Mesodermal cell (in vitro differentiated cells): ENCODE data around the gene APBB1.

Experiments used
- H3K27ac ChIP-seq: 2 replicates; pipeline ENCODE4 v1.7.0; 2013; ENCODE audit warnings: mild to moderate bottlenecking, low read depth, low read length, moderate library complexity; ENCODE audit not compliant: severe bottlenecking
- H3K36me3 ChIP-seq: 2 replicates; pipeline ENCODE4 v1.7.1; 2013; ENCODE audit warnings: mild to moderate bottlenecking, low read length, moderate library complexity; ENCODE audit not compliant: control insufficient read depth, insufficient read depth
- H3K4me1 ChIP-seq: one replicate; pipeline ENCODE4 v1.7.1; 2013; ENCODE audit warnings: mild to moderate bottlenecking, low read length; ENCODE audit not compliant: insufficient read depth, control insufficient read depth, poor library complexity, severe bottlenecking
- H3K4me3 ChIP-seq: 2 replicates; pipeline ENCODE4 v1.7.0; 2013; ENCODE audit warnings: low read length, control low read depth, mild to moderate bottlenecking; ENCODE audit not compliant: insufficient read depth, poor library complexity, severe bottlenecking; ENCODE audit errors: extremely low read depth
- H3K9me3 ChIP-seq: 2 replicates; pipeline ENCODE4 v1.7.1; 2013; ENCODE audit warnings: mild to moderate bottlenecking, low read length, moderate library complexity; ENCODE audit not compliant: control insufficient read depth
- WGBS, 2 experiments: methylation state at CpG; one replicate each; pipeline ENCODE4 v1.1.5; 2013; ENCODE audit warnings: missing lambda C conversion rate in 2 of 2; ENCODE audit not compliant: insufficient coverage in 2 of 2; 5-methylcytosine and 5-hydroxymethylcytosine counted together

The APBB1 gene

GRCh38 chr11:6390718-6391469 is 28.0 kb downstream of the APBB1 start:
- peaks cover 3% of the 10 kb centered on the region for H3K36me3 ChIP-seq
- H3K4me1 ChIP-seq: peaks cover 5% of the 10 kb centered on the region
- 52 to 61% methylated on average over 14 to 17 of the region's 19 CpGs for WGBS, 2 experiments
- H3K9me3 ChIP-seq: no peaks in the 10 kb centered on the region
- H3K27ac ChIP-seq: peak overlapping the region; percentile 16
- peak overlapping the region; percentile 63 for H3K4me3 ChIP-seq

- H3K27ac ChIP-seq: peak within 1 kb of the TSS; percentile 76
- peaks cover 3% of the 10 kb centered on the region for H3K36me3 ChIP-seq
- H3K4me1 ChIP-seq: peaks cover 5% of the 10 kb centered on the region
- H3K9me3 ChIP-seq: no peaks in the 10 kb centered on the region
- H3K4me3 ChIP-seq: peak within 1 kb of the TSS; percentile 63
- 1 to 3% methylated on average over 49 to 52 of the region's 63 CpGs for WGBS, 2 experiments
These were observed 28.8 kb downstream of the APBB1 start, which contains the start of gene SMPD1 for GRCh38 chr11:6389905-6390717. Gene SMPD1 (plus strand): TSS chr11:6390474. CDS start chr11:6390599, 125 bp downstream.

DNA sequence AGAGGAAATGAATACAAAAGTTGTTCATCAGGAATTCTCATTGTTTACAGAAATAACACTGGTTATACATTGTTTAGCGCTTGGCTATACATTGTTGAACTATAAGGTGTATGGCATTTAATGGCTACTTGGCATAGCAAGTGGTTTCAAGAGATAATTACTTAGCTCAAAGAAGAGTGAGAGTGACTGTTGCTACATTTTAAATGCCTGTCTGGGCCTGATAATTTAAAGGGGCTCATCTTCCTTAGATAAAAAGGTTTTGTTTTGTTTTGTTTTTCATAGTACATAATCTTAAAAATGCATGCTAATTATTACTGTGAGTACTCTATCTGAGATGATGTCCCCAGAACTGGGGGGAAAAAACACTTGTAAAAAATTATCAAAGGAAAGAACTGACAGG is 30.1 kb downstream of the APBB1 start:
- WGBS, 2 experiments: 100% methylated on average over 1 of the region's 1 CpG; no CpG with 5 or more reads in 1 of the 2 experiments
- Histone ChIP-seq H3K36me3 (peaks cover 3% of the 10 kb centered on the region), H3K9me3 (no peaks in the 10 kb centered on the region), H3K27ac (no peak overlapping the region), H3K4me1 (peaks cover 5% of the 10 kb centered on the region), H3K4me3 (no peak overlapping the region)

- Histone ChIP-seq H3K4me3 (no peak overlapping the region), H3K4me1 (peaks cover 5% of the 10 kb centered on the region), H3K27ac (no peak overlapping the region), H3K36me3 (peaks cover 3% of the 10 kb centered on the region), H3K9me3 (no peaks in the 10 kb centered on the region)
- WGBS, 2 experiments: 89% methylated on average over 7 to 10 of the region's 12 CpGs
These were observed 30.9 kb downstream of the APBB1 start for GRCh38 chr11:6387811-6388599.

DNA sequence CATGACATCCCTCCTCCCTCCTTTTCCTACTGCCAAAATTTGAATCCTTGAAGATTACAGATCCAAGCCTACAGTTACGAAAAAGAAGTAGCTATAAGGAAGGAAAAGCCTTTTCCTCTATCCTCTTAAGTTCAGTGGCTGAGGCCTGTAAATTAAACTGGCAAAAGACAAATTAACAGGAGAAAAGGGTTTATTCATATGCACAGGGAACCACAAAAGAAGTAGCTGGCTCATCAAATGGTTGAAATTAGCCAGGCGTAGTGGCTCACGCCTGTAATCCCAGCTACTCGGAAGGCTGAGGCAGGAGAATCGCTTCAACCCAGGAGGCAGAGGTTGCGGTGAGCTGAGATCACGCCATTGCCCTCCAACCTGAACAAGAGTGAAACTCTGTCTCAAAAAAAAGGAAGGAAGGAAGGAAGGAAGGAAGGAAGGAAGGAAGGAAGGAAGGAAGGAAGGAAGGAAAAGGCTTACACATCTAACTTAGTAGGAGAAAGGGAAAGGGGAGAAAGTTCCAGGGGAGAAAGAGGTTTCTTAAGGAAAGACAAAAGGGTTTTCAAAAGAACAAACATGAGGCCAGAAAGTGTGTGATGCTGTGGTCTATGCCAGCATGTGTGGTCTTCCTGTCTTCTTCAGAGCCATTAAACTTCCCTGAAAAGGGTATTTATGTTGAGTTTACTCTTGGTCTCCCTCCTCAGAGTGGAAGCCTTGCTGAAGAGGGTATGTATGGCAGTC is 33.7 kb downstream of the APBB1 start:
- Histone ChIP-seq H3K9me3 (no peaks in the 10 kb centered on the region), H3K36me3 (no peaks in the 10 kb centered on the region), H3K4me1 (peaks cover 5% of the 10 kb centered on the region), H3K4me3 (no peak overlapping the region), H3K27ac (no peak overlapping the region)
- 69 to 77% methylated on average over 6 of the region's 7 CpGs for WGBS, 2 experiments

- Histone ChIP-seq H3K27ac (no peak overlapping the region), H3K4me3 (no peak overlapping the region), H3K9me3 (no peaks in the 10 kb centered on the region), H3K36me3 (no peaks in the 10 kb centered on the region), H3K4me1 (peaks cover 9% of the 10 kb centered on the region)
- WGBS, 2 experiments: no CpG with 5 or more reads among the region's 5 CpGs
These were observed 40.3 kb downstream of the APBB1 start for GRCh38 chr11:6378640-6378989.

DNA sequence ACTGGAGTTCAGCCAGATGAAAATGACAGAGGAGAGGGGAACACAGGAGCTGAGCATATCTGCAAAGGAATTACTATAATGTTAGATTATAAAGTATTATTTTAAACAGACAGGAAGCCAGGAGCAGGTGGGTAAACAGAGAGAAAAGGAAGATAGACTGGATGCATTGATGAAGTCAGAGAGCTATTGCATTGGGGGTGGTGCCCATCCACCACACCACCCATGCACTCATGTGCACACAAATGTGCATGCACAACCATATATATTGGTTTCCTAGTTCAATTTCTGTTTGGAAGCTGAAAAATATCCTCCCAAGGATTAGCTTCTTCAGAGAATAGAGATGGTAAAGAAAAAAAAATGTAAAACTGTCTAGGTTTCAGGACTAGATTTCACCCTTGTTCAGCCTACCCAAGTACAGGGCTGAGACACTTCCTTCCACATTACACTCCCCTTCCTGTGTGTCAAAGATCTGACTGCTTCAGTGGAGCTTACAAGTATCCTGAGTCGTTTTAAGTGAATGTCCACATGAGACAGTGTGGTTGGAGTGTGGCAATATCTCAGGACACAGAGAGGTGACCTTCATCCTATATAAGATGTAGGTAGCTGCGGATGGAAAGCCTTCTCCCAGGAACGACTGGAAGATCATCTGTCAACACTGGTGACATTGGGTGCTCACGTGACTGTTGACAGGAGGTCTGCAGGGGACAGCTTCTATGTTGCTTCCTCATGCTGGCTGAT is 40.8 kb downstream of the APBB1 start:
- H3K27ac ChIP-seq: no peak overlapping the region
- no peak overlapping the region for H3K4me3 ChIP-seq
- 64 to 66% methylated on average over 3 to 4 of the region's 4 CpGs for WGBS, 2 experiments

DNA sequence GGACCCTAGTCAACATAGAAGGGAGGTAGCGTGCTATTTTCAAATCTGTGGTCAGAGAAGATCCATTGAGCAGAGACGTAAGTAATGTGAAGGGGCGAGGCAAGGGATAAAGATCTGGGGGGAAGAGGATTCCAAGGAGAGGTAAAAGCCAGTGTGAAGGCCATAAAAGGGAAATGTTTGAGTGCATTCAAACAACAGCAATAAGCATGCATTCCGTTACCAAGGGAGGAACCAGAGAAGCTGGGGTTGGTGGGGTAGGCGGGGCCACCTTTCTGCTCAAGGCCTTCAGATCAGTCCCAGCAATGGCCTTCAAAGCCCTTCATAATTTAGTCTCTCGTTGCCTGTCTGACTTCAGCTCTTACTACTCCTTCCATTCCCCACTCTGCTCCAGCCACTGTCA is 47.1 kb downstream of the APBB1 start:
- H3K27ac ChIP-seq: no peak overlapping the region
- no peaks in the 10 kb centered on the region for H3K36me3 ChIP-seq
- no peaks in the 10 kb centered on the region for H3K9me3 ChIP-seq
- H3K4me1 ChIP-seq: no peaks in the 10 kb centered on the region
- H3K4me3 ChIP-seq: no peak overlapping the region
- WGBS, 2 experiments: 85 to 93% methylated on average over 6 of the region's 6 CpGs

More for the DNA sequence above, 40.8 kb downstream of the APBB1 start:
- H3K36me3 ChIP-seq: no peaks in the 10 kb centered on the region
- H3K4me1 ChIP-seq: peaks cover 9% of the 10 kb centered on the region
- no peaks in the 10 kb centered on the region for H3K9me3 ChIP-seq

GRCh38 chr11:6365659-6366058 is 53.2 kb downstream of the APBB1 start:
- Histone ChIP-seq H3K27ac (no peak overlapping the region), H3K4me1 (no peaks in the 10 kb centered on the region), H3K4me3 (no peak overlapping the region), H3K9me3 (no peaks in the 10 kb centered on the region), H3K36me3 (no peaks in the 10 kb centered on the region)
- 84 to 94% methylated on average over 2 of the region's 2 CpGs for WGBS, 2 experiments
